Kasumi-1 (cell line): Measurements from ENCODE around the gene NSD1.
"Not testable (repeated sequence)": the region's sequence is repeated elsewhere in the genome, so short reads cannot be mapped to it uniquely, and the experiment has no call there.

Experiments used
- DNase-seq, 2 experiments: peaks; one replicate each; lab custom pipeline; 2025; lab: John Stamatoyannopoulos, UW

Gene NSD1

GRCh38 chr5:177232358-177232757, 98.8 kb downstream of the NSD1 start:
- DNase-seq: no peak

GRCh38 chr5:177232761-177233160, 99.2 kb downstream of the NSD1 start:
- no peak for DNase-seq

GRCh38 chr5:177233206-177233605, 99.6 kb downstream of the NSD1 start:
- no peak for DNase-seq

GRCh38 chr5:177233802-177234201, 100.2 kb downstream of the NSD1 start:
- no peak for DNase-seq

GRCh38 chr5:177234841-177235240, 101.3 kb downstream of the NSD1 start:
- no peak for DNase-seq

GRCh38 chr5:177241768-177242167, 108.2 kb downstream of the NSD1 start:
- no peak for DNase-seq

- no peak for DNase-seq
Measured at GRCh38 chr5:177242304-177242703, 108.7 kb downstream of the NSD1 start.

- DNase-seq: no peak
Measured at GRCh38 chr5:177249761-177250537, 116.4 kb downstream of the NSD1 start.

- no peak for DNase-seq
Measured at GRCh38 chr5:177253252-177253651, 119.7 kb downstream of the NSD1 start.

- DNase-seq: no peak
Measured at GRCh38 chr5:177256296-177256695, 122.7 kb downstream of the NSD1 start.

- not testable (repeated sequence) for DNase-seq
Measured at GRCh38 chr5:177258711-177259110, 125.1 kb downstream of the NSD1 start.

GRCh38 chr5:177260961-177261360, 127.4 kb downstream of the NSD1 start:
- no peak for DNase-seq

GRCh38 chr5:177261510-177261909, 127.9 kb downstream of the NSD1 start:
- no peak for DNase-seq

- no peak for DNase-seq
Measured at GRCh38 chr5:177264178-177264577, 130.6 kb downstream of the NSD1 start.

- no peak for DNase-seq
Measured at GRCh38 chr5:177265395-177265794, 131.8 kb downstream of the NSD1 start.

- DNase-seq: no peak
Measured at GRCh38 chr5:177269232-177269895, 135.8 kb downstream of the NSD1 start.

- no peak for DNase-seq
Measured at GRCh38 chr5:177269976-177270375, 136.4 kb downstream of the NSD1 start.

- DNase-seq: no peak
Measured at GRCh38 chr5:177270653-177271052, 137.1 kb downstream of the NSD1 start.

- DNase-seq: no peak
Measured at GRCh38 chr5:177271113-177271512, 137.5 kb downstream of the NSD1 start.

- DNase-seq: no peak
Measured at GRCh38 chr5:177275883-177276282, 142.3 kb downstream of the NSD1 start.

- no peak for DNase-seq
Measured at GRCh38 chr5:177276886-177277285, 143.3 kb downstream of the NSD1 start.

- DNase-seq: no peak
Measured at GRCh38 chr5:177288191-177288590, 154.6 kb downstream of the NSD1 start.

- DNase-seq: no peak
Measured at GRCh38 chr5:177290816-177291596, 157.4 kb downstream of the NSD1 start.
